Activated CD8-positive, alpha-beta memory T cell treated with anti-CD3 and anti-CD28 coated beads for 48 hours (primary cell): ENCODE measurements around the gene TNFRSF14.
"Not testable (repeated sequence)": the region's sequence is repeated elsewhere in the genome, so short reads cannot be mapped to it uniquely, and the experiment has no call there.

Source experiments
- DNase-seq, 3 experiments: peaks; one replicate each; pipeline ENCODE4 v3.0.0-alpha.2; 2020; ENCODE audit warnings: low read depth in 2 of 3, low spot score in 2 of 3

TNFRSF14 gene

DNA sequence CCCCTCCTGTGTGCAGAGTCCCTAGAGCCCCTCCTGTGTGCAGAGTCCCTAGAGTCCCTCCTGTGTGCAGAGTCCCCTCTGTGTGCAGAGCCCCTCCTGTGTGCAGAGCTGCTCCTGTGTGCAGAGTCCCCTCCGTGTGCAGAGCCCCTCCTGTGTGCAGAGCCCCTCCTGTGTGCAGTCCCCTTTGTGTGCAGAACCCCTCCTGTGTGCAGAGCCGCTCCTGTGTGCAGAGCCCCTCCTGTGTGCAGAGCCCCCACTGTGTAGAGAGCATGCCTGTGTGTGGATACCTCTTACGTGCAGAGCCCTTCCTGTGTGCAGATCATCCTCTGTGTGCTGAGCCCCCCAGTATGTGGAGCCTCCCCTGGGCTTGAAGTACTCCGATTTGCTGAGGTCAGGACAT is 17.8 kb upstream of the TNFRSF14 start:
- DNase-seq = no peak

DNA sequence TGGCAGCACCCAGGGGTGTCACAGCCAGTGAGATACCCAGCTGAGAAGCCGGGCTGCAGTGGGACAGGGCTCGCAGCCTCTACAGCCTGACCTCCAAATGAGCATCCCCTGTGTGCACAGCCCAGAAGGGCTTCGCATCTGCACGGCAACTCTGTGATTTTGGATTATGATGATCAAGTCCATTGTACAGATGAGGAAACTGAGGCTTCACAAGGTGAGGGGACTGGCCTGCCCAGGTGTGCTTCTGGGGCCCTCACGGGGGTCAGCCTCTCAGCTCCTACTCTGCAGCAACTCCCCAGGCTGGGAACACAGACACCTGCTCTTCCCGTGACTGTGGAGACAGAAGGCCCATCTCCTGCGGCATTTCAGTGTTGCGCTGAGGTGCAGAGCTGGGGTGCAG is 17.3 kb upstream of the TNFRSF14 start:
- no peak for DNase-seq

DNA sequence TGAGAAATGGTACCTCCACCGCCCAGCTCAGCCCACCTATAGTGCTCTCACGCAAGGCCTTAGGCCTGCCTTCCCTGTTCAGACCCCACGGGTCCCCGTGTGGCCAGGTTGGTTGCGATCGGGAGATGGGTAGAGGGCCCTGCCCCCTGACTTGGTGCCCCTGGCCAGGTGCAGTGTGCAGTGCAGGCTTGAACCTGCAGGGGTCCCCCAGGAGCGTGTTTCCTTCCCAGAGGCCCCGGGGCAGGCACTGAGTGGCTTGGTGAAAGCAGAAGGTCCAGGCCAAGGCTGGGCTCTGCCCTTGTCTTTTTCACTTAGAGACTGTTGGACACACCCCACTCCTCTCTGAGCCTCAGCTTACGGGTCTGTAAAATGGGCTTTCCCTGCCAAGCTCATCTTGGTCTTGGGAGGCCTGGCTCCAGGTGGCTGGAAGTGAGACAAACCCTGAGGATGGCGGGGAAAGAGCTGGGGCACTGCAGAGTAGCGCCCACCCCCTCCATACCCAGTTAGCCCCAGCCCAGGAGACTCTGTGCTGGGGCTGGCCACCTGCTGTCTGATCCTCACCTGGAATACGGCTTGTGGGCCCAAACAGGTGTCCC is 16.8 kb upstream of the TNFRSF14 start:
- DNase-seq = no peak

DNA sequence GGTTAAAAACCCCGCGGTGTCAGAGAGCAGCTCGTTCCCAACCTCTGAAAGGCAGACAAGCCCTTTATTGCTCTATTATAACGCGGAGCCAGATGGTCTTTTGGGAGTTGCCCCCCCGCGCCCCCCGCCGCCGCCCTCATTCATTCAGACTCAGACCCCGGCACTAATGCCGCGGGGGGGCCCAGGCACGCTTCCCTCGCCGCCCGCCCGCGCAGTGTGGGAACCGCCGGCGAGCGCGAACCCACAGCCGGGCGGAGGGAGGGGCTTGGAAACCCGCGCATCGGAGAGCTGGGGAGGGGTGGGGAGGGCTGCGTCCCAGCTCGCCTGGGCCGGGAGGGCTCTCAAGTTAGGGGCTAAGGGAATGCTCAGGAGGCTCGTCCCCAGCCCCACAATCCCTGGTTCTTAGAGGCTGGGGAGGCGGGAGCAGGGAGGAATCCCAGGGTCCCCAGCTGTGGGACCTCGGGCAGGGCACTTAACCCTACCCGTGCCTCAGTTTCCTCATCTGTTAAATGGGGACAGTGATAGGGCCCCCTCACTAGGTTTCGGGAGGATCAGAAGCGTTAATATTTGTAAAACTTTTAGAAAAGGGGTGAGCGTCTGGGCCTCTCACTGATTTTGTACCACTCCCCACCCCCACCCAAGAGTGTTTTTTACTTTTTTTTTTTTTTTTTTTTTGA is 15.2 kb upstream of the TNFRSF14 start:
- DNase-seq = no peak

DNA sequence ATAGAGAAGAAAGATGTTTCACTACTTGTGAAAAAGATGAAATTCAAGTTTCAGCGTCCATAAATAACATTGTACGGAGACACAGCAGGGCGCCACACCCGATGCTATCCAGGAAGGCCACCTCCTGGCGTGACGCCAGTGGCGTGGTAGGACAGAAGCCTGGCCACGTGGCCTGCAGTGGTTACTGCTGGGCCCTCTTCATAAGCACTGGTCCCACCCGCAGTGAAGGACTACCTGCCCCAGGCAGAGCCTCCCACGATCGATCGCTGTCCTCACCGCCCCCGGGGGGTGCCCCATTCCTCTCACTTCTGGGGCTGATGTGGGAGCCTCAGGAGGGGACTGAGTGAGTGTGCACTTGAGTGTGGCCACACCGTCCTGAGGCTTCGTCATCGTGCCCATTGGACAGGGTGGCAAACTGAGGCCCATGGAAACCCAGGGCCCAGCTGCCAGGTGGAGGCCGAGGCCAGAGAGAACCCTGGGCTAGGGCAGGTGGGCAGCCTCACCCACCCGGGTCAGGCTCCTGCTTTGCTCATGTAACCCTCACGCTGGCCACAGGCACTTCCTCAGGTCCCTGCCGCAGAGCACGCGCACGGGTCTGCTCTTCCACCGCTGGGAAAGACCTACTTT is 14.4 kb upstream of the TNFRSF14 start:
- no peak for DNase-seq

DNA sequence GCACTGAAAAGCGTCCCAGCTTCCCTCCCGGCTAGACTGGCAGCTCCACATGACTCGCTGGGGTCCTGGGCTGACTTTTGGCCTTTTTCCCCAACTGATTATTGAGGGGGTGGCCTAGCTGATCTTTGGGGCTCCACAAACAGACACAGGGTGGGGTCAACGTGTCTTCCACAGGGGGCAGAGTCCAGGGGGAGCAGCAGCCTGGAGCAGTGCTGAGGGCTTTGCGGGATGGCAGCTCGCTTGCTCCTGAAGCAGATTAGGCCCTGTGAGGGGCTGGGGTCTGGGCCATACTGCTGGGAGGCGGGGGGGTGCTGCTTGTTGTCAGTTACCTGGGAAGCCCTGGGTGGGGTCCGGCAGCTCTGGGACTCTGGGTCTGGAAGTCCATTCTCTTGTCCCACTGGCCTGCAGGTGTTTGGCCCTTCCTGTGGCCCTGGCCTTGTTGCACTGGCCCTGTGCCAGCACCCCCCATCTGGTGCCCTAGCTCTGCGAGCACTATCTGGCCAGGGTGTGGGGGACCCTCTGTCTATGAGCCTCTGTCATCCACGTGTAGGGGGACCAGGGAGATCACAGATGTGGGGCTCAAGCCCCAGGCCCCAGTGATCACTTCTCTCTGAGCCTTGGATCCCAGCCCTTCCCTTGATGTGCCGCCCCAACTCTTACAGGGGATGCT is 13.8 kb upstream of the TNFRSF14 start:
- no peak for DNase-seq

DNA sequence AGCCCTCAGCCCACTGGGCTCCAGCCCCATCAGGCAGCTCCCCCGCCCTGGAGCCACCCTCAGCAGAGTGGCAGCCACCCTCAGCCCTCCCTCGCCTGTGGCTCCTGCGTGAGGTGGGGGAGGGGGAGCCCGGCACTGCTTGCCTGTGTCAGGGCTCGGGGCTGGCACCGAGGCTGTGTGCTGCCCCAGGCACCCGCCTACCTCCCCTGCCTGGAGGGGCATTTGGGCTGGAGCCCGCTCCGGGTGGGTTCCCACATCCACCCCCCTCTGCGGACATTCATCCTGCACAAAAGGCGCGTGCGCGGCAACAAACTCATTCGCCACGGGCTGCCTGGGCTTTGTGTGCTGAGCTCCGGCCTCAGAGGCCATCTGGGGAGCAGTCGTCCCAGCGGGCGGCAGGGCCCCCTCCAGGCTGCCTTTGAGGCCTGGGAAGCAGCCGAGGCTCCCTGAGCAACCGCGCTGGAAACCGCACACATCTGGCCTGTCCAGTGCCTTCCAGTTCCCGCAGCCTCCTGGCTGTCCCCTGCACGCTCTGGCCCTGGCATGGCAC is 12.6 kb upstream of the TNFRSF14 start:
- DNase-seq = no peak

DNA sequence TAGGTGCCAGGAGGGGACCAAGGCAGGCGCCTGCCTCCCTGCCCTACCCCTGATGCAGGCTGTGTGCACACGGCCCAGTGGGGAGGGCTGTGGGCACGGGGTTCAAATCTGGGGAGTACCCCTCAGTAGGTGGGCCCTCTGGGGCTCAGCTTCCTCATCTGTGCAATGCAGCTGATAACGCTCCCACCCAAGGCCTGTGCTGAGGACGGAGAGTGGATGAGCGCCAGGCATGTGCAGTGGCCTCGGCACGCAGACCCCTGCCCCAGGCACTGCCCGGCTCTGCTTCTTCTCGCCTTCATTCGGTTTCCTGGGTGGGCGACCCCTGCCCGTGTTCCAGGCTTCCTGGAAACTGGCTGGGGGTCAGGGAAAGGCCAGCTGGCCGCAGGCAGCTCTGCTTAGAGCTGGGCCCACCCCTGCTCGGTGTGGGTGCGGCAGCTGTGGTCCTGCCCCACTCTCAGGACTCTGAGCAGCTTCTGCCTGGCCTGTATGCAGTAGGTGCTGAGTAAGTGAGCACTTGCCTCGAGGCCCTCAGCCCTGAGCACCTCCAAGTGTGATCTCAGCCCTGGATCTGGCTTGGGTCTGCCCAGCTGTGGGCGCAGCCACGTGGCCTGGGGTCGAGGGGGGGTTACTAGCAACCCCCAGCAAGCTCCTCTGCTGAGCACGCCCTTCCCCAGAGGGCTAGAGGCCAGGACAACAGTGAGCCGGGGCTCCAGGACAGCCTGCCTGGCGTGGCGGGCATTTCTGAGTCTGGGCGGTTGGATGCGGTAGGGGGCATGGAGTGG is 11.9 kb upstream of the TNFRSF14 start:
- no peak for DNase-seq

DNA sequence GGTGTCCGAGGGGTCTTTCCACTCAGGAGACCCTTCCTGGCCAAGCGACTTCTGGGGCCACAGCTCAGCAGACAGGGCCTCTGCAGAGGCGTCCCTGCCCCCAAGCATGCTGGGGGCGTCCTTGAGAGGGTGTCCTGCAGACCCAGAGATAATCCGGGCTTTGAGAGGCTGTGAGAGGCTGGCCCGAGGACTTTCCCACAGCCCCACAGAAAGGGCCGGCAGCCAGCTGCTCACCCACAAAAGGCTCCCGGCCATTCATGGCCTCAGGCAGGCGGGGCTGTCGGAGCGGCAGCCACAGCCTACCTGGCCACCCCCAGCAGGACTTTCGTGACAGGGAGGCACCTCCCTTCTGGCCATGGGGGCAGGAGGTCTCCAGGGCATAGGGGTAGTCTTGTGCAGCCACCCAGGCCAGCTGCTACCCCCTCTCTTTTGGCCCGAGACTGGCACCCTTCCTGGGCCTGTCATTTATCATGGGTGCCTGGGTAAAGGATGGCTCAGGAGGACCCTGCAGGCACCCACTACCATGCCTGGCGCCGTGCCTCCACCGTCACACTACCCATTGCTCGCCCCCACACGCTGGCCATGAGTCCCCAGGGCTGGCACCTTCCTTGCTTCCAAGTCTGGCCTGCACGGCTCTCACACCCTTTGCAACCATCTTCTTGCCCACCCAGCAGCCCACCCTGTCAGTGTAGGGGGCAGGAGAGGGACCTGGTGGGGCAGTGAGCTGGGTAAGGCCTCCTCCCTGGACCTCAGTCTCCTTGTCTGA is 11.1 kb upstream of the TNFRSF14 start:
- no peak for DNase-seq

DNA sequence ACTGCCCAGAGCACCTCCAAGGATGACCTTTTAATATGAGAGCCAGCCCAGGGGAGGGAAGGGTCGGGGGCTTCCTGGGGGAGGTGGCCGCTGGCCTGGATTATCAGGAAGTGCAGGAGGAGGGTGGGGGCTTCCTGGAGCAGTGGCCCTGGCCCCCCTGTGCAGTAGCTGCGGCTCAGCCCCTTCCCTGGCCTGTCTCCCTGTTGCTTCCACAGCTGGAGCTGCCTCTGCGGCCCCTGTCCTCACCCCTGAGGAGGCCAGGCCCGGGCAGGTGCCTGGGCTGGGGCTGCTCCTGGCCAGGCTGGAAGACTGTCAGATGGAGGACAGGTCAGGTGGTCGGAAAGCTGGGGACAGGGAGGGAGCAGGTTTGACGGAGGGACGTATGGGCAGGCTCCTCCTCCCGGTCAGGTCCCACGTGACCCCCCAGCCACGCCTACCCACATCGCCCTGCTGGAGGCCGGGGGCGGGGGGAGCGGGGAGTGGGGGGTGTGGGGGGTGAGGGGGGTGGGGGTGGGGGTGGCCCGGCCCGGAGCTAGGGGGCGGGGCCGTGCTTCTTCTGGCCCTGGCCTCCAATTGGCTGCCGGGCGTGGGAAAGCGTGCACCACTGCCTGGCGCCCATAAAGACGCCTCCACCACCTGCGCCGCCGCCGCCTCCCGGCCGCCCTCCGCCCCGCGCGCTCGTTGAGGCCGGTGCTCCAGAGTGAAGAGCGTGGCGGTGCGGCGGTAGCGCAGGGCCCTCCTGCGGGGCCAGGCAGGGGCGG is 10.2 kb upstream of the TNFRSF14 start:
- peak; percentile 68 to 71 (median 68) for DNase-seq

DNA sequence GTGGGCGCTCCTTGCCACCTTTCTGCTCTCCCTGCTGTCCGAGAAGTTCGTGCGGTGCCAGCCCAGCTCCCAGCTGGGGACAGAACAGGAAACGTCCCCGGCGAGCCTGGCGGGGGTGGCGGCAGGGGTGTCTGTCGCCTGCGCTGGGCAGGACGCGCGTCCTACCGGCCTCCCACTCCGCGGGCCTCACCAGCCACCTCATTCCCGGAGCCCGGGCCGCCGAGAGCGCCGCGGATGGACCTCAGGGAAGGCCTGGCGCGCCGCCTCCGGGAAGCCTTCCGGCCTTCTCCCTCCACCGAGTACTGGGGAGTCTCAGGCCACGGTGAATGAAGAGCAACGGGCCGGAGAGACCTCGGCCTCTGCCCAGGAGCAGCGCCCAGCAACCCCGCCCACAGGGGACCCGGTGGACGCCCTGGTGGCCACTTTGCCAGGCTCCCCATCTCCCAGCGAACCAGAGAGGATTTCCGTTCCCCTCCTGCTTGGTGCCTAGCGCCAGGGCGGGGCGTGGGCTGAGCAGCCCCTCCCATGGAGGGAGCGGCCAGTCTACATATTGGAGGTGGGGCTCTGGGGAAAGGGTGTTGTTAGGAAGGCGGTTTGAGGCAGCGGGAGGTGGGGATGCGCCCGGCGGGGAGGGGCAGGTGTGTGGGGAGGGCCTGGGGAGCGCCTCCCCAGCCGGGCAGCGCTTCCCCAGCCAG is 9.5 kb upstream of the TNFRSF14 start:
- DNase-seq = peak in 2 of 3 experiments; percentile 70 to 71

DNA sequence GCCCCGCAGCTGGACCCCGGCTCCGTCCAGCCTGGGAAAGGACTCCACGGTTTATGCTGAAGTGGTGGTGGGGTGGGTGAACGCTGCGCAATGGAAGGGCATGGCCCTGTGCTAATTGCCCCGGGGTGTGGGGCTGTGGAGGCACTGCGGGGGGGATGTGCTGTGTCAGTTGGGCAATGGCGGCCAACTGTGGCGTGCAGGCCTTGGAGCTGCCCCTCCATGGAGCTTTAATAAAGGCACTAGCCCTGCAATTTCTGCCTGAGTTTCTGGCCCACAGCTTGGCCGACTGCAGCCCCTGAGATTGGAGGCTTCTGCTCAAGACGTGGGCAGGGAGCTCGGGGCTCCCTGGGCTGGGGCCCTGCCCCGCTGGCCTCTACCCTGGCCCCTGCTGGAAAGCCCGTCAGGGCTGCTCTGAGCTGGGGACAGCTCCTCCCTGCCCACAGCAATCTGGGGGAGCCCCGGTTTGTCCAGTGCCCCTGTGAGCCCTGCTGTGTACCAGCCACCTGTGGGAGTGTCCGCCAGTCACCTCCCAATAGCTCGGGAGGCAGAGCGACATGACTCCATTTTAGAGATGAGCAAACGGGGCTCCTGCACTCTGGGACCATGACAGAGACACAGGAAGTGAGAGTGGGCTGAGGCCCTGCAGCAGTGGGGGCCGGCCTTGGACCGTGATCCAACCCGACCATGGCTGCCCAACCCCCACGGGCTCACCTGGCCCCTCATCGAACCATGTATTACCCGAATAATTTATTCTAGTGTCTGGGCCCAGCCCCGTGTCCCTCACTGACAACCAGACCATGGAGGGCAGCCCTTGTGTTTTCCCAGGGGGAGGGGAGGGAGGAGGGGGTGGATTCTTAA is 8.7 kb upstream of the TNFRSF14 start:
- DNase-seq = no peak

DNA sequence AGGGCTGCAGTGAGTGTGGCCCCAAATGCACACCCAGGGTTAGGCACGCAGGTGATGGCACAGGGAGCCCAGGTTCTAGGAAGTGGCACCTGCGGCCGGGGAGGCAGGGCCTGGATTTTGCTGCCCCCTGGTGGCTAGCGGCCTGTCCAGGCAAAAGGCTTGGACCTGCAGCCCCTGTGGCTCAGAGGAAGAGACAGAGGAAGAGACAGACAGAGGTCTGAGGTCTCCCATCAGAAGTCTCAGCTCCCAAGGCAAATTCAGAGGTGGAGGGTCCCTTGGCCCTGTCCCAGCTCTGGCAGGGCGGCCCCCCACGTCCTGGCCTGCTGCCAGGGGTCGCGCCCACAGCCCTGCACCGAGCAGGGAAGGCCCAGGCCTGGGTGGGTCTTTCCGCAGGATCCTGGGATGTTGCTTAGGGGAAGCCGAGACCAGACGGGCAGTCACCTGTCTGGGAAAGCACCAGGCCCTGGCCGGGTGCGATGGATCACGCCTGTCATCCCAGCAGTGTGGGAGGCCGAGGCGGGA is 8.0 kb upstream of the TNFRSF14 start:
- DNase-seq = peak in 2 of 3 experiments; percentile 77 to 78

DNA sequence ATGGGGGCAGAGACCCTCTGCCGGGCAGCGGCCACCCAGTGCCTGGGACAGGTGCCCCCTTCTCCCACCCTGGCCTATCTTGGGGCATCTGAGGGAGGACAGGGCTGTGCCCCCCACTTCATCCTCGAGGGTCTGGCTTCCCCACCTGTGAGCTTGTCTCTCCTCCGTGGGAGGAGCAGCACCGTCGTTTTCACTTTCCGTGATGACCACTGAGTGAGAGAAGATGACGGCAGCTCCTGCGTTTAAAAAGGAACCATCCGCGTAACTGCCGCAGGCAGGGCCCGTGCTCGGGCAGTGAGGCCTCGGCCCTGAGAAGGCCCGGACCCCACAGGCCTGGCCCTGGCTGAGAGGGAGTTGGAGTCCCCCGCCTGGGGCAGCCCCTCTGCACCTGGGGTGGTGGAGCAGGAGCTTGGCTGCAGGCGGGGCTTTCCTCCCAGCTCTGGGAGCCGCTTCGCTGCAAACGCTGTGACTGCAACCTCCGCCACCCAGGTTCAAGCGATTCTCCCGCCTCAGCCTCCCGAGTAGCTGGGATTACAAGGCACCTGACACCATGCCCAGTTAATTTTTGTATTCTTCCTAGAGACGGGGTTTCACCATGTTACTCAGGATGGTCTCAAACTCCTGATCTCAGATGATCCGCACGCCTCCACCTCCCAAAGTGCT is 6.7 kb upstream of the TNFRSF14 start:
- not testable (repeated sequence) for DNase-seq

DNA sequence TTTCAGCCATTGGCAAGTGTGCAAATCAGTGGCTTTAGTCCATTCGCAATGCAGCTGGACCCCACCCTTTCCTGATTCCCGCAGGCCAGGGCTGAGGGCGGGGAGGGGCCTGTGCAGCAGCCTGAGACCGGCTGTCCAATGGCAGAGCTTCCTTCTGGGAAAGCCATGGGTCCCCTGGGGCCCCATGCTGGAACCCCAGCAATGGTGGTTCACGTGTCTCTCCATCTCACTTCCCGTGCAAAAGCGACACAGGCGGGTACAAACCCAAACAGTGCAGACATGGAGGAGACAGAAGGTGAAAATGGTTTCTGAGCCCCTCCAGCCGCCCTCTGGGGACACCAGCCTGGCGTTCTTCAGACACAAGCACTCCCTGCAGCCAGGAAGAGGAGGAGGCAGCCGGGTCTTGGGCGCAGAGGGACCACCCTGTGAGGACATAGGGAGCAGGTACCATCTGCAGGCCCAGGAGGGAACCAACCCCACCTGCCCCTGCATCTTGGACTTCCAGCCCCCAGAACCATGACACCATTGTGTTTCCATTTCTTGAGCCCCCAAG is 5.8 kb upstream of the TNFRSF14 start:
- not testable (repeated sequence) for DNase-seq

DNA sequence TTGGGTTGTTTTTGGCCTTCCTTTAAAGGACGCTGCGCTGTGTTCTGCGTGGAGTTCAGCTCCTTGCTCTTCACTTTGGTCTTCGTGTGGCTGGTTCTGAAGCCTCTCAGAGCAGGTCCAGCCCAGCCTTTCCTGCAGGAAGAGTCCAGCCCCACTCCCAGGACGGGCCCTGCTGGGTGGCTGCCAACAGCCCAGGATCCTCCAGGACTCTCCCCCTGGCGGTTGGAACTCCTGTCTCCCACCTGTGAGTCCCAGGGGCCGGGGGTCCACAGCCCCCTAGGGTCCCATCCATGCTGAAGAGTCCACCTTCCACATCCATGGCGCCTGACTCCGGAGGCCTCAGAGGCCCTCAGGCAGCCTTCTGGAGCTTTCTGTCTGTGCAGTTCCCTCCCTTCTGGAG is 4.6 kb upstream of the TNFRSF14 start:
- DNase-seq = not testable (repeated sequence)

DNA sequence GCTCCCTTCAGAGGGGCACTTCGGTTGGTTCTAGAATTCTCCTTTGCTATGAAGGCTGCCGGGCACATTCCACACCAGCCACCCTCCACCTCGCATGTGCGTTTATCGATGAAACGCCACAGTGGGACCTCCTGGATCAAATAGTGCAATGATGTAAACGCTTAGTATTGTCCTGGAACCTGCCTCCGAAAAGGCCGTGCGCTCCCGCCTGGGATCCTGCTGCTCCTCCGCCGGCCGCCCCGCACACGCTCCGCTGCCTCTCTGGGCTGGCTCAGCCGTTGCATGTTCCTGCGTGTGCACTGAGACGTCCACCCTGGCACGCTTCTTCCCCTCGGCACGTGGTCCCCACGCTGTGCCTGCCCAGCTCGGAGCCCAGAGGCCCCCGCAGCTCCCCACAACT is 4.0 kb upstream of the TNFRSF14 start:
- DNase-seq = no peak
